GM12865 (cell line): ENCODE measurements around the gene C2CD4D.
A peak's percentile ranks its signal among the peaks of the same experiment; 100 is the strongest.

Source experiments
- DNase-seq: peaks from one replicate; pipeline ENCODE4 v3.0.0; 2010; ENCODE audit warnings: low read depth
- H3K4me3 ChIP-seq: 2 replicates; pipeline ENCODE4 v1.5.1; 2011; ENCODE audit warnings: mild to moderate bottlenecking, low read depth, low read length, control low read depth
- CTCF ChIP-seq: IDR thresholded peaks from 2 replicates; pipeline ENCODE4 v1.5.1; 2011; ENCODE audit warnings: low read length, control low read depth, low read depth, inconsistent platforms; ENCODE audit not compliant: insufficient read depth; ENCODE audit errors: missing control alignments

The C2CD4D gene

DNA sequence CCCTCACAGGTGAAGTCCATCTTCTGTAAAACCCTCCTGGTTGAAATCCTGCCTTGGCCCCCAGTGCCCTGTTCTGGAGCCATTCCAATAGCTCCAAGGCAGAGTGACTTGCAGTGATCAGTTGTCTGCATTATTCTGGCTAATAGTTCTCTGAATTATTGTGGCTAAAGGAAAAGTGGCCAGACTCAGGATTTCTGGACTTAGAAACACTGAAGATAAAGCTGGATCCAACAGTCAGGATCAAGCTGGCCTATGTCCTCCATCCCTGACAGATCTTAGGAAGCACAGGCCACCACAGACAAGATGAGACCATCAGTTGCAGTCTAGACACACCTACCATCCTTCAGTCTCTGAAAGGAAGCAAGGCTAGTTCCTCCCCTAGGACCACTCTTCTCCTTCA, 801 bp upstream of the C2CD4D start:
- H3K4me3 ChIP-seq = peak overlapping the region; percentile 39
- DNase-seq = no peak
- no peak for TF ChIP-seq CTCF

DNA sequence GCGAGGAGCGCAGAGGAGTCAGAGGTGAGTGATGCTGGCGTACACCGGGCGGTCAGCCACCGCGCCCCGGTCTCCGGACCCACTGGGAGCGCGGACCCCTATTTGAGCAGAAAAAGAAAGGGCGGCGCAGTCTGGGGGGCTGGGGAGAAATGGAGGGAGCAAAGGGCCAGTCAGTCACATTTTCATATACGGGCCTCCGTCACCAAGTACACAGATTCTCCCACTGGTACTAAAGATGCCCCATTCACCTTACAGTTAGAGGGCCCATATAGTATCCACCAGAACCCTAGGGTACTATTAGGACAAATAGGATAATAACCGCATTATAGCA, 573 bp downstream of the C2CD4D start:
- H3K4me3 ChIP-seq = peak overlapping the region; percentile 59
- DNase-seq = no peak
- TF ChIP-seq CTCF = no peak

GRCh38 chr1:151838222-151839081, 1.2 kb downstream of the C2CD4D start:
- H3K4me3 ChIP-seq = peak overlapping the region; percentile 59
- TF ChIP-seq CTCF = no peak
- DNase-seq = peak; percentile 26

DNA sequence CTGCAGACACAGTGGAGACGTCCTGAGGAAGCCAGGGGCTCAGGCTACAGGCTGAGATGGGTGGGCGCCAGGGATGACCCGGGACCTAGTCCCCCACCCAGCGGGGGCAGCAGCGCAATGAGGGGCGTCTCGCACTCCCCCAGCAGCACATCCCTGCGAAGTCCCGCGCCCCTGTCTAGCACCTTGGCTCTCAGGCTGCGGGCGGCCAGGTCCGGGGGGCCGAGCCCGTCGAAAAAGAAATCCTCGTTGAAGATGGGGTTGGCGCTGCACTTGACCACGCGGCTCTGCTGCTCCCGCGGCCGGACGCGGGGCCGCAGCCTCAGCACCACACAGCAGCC, 1.8 kb downstream of the C2CD4D start:
- H3K4me3 ChIP-seq = no peak overlapping the region; the same call in 1 of the 2 replicates
- no peak for TF ChIP-seq CTCF
- DNase-seq = peak; percentile 32

DNA sequence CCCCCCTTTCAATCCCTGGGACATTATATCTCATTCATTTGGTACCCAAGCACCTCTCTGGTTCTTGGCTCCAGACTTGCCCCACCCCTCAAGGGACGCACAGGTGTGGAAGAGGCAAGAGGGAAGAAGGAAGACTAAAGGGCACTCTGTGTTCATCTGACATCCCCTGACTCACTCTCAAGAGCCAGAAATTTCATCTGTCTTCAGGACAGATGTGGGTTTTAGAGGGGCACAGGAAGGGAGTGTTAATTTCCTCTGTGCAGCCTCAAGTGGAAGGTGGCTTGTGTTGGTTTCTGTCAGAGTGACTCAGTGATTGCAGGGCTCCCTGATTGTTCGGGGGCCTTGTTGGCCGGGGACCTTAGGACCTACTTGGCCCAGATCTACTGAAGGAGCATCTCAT, 2.4 kb downstream of the C2CD4D start:
- H3K4me3 ChIP-seq = no peak overlapping the region
- TF ChIP-seq CTCF = no peak
- no peak for DNase-seq

DNA sequence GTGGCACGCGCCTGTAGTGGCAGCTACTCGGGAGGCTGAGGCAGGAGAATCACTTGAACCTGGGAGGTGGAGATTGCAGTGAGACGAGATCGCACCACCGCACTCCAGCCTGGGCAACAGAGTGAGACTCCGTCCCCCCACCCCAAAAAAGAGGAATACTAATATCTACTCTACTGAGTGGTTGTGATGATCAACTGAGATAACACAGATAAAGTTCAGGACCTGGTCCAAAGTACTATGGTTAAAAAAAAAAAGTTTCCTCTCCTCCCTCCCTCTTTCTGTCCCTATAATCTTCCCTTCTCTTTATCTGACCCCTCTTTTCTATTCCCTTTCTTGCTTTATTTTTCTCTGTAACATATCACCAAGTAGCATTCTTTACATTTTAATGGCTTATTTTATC, 4.0 kb downstream of the C2CD4D start:
- DNase-seq = no peak
- no peak for TF ChIP-seq CTCF
- H3K4me3 ChIP-seq = no peak overlapping the region

DNA sequence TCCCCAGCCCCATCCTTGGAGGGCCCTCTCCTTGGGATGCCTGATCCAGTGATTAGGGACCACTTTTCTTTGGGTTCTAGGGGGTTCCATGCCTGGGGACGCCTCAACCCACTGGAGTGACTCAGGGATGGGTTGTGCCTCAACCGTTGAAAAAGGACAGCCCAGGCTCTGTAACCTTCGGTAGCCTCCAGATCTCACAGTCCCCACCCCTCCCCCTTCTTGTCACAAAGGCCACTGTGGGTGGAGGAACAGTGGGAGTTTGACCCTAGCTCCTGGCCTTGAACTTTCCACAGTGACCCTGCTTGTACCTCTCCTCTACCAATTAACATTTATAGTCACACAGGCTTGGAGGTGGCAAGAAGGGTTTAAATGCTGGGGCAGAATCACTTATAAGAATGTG, 5.4 kb downstream of the C2CD4D start:
- TF ChIP-seq CTCF = no peak
- H3K4me3 ChIP-seq = no peak overlapping the region
- no peak for DNase-seq
